Body of pancreas (tissue), 4 donors: ENCODE measurements around the gene ZBTB20. TPM values are rescaled to one million over a fixed set of nuclear protein-coding genes. Genes with fewer than 3 reads are reported as not detected.

Experiments used
- ATAC-seq: fragments of 150-250 bp; one replicate; pipeline ENCODE4 v1.9.1; 2016
- DNase-seq, 4 donors: peaks; one replicate each; pipeline ENCODE4 v3.0.0-alpha.2; 2019
- H3K27ac ChIP-seq, 4 donors: fragments of 200-600 bp; sonication (generic); 1 replicate in 3 of 4; 2 replicates in 1 of 4; pipeline versions ENCODE4 v1.5.1 to v1.6.1; 2016 to 2019; ENCODE audit warnings: mild to moderate bottlenecking in 1 of 4, mixed read lengths in 1 of 4, moderate library complexity in 1 of 4
- H3K27me3 ChIP-seq, 2 donors: fragments of 200-600 bp; sonication (generic); one replicate each; pipeline ENCODE4 v1.6.0; 2016; ENCODE audit warnings: mild to moderate bottlenecking in 1 of 2
- H3K36me3 ChIP-seq, 2 donors: fragments of 200-600 bp; sonication (generic); replicated peaks in 1 of 2; 2 replicates each; pipeline ENCODE4 v1.5.1; 2016; ENCODE audit warnings: low read depth in 2 of 2; ENCODE audit not compliant: insufficient read depth in 1 of 2
- H3K4me1 ChIP-seq: fragments of 200-600 bp; sonication (generic); one replicate; pipeline ENCODE4 v1.6.0; 2016
- H3K4me3 ChIP-seq, 2 donors: fragments of 200-600 bp; sonication (generic); 1 replicate in 1 of 2; 2 replicates in 1 of 2; pipeline ENCODE4 v1.5.1; 2016 to 2019
- H3K9me3 ChIP-seq, 3 donors: fragments of 200-600 bp; sonication (generic); 1 replicate in 2 of 3; 2 replicates in 1 of 3; pipeline ENCODE4 v1.5.1; 2016
- CTCF ChIP-seq, 7 experiments: fragments of 450-650 bp in 4 of 7; fragments of 200-600 bp in 3 of 7; sonication (generic) in 3 of 7; IDR thresholded peaks; one replicate each; pipeline ENCODE4 v1.5.1; 2016 to 2019; ENCODE audit warnings: antibody characterized with exemption in 7 of 7
- POLR2A ChIP-seq, 3 donors: fragments of 450-650 bp; IDR thresholded peaks; one replicate each; pipeline ENCODE4 v1.6.1; 2016; ENCODE audit warnings: antibody characterized with exemption in 3 of 3, mild to moderate bottlenecking in 2 of 3
- WGBS, 2 donors: methylation state at CpG; one replicate each; pipeline ENCODE4 v1.1.5; 2017; 5-methylcytosine and 5-hydroxymethylcytosine counted together
- intact Hi-C: fragments of 100-400 bp; cut with DNase I; formaldehyde crosslinking; loops from one replicate; pipeline ENCODE4 v1.15.1; 2023
- total RNA-seq, 2 donors: library from RNA; depleted of rRNA; stranded (reverse); fragments of >200 nt; gene quantifications; one replicate each; pipeline ENCODE4 v1.1.0, GENCODE V29; 2016

ZBTB20 gene
- total RNA-seq, 2 donors from 2014 or later = 48.3 to 77.1 TPM

- WGBS, 2 donors = 97 to 98% methylated on average over 47 to 64 of the region's 64 CpGs
- no peak for DNase-seq
- no peak for ATAC-seq
These were observed 795.8 kb downstream of the ZBTB20 start for GRCh38 chr3:114351123-114351821.

GRCh38 chr3:114350690-114351089 is 796.4 kb downstream of the ZBTB20 start:
- H3K9me3 ChIP-seq = no peaks in the 10 kb centered on the region
- H3K36me3 ChIP-seq = peaks cover 0 to 16% of the 10 kb centered on the region in 2 donors
- H3K4me1 ChIP-seq = no peaks in the 10 kb centered on the region
- DNase-seq (no peak), ATAC-seq (no peak)
- H3K27me3 ChIP-seq = no peaks in the 10 kb centered on the region
- no peak overlapping the region for H3K27ac ChIP-seq
- intact Hi-C loops = no loop called here
- WGBS, 2 donors = 95 to 96% methylated on average over 22 to 24 of the region's 24 CpGs
- no peak overlapping the region for H3K4me3 ChIP-seq
- TF ChIP-seq POLR2A (IDR thresholded peaks at IDR 0.05) (no peak), CTCF (IDR thresholded peaks at IDR 0.05) (no peak)

More at GRCh38 chr3:114351123-114351821, 795.8 kb downstream of the ZBTB20 start:
- Histone ChIP-seq H3K9me3 (no peaks in the 10 kb centered on the region), H3K27me3 (no peaks in the 10 kb centered on the region), H3K27ac (no peak overlapping the region), H3K4me1 (no peaks in the 10 kb centered on the region), H3K4me3 (no peak overlapping the region), H3K36me3 (peaks cover 0 to 16% of the 10 kb centered on the region in 2 donors)
- intact Hi-C loops = no loop called here
- no peak for TF ChIP-seq CTCF (IDR thresholded peaks at IDR 0.05)
- TF ChIP-seq POLR2A (IDR thresholded peaks at IDR 0.05) = no peak

- 93 to 97% methylated on average over 11 to 12 of the region's 12 CpGs for WGBS, 2 donors
- intact Hi-C loops = no loop called here
- ATAC-seq = no peak
These were observed 796.8 kb downstream of the ZBTB20 start for GRCh38 chr3:114350271-114350670.

GRCh38 chr3:114344492-114344891 is 802.6 kb downstream of the ZBTB20 start:
- Histone ChIP-seq H3K27me3 (no peaks in the 10 kb centered on the region), H3K9me3 (no peaks in the 10 kb centered on the region), H3K4me3 (no peak overlapping the region), H3K4me1 (no peaks in the 10 kb centered on the region), H3K36me3 (no peaks in the 10 kb centered on the region), H3K27ac (no peak overlapping the region)
- ATAC-seq (no peak), DNase-seq (no peak)
- intact Hi-C loops = no loop called here
- TF ChIP-seq POLR2A (IDR thresholded peaks at IDR 0.05) (no peak), CTCF (IDR thresholded peaks at IDR 0.05) (no peak)
- 89 to 91% methylated on average over 1 of the region's 1 CpG for WGBS, 2 donors

More at GRCh38 chr3:114350271-114350670, 796.8 kb downstream of the ZBTB20 start:
- no peak overlapping the region for H3K27ac ChIP-seq
- no peaks in the 10 kb centered on the region for H3K27me3 ChIP-seq
- H3K9me3 ChIP-seq = no peaks in the 10 kb centered on the region
- no peak for DNase-seq
- no peak overlapping the region for H3K4me3 ChIP-seq
- TF ChIP-seq POLR2A (IDR thresholded peaks at IDR 0.05) (no peak), CTCF (IDR thresholded peaks at IDR 0.05) (no peak)
- peaks cover 0 to 16% of the 10 kb centered on the region in 2 donors for H3K36me3 ChIP-seq
- no peaks in the 10 kb centered on the region for H3K4me1 ChIP-seq
